Fibroblast of skin of scalp (primary cell): ENCODE measurements around the gene CSMD2.

Experiments
- DNase-seq: peaks from one replicate; pipeline ENCODE4 v3.0.0-alpha.2; 2013

The CSMD2 gene

DNA sequence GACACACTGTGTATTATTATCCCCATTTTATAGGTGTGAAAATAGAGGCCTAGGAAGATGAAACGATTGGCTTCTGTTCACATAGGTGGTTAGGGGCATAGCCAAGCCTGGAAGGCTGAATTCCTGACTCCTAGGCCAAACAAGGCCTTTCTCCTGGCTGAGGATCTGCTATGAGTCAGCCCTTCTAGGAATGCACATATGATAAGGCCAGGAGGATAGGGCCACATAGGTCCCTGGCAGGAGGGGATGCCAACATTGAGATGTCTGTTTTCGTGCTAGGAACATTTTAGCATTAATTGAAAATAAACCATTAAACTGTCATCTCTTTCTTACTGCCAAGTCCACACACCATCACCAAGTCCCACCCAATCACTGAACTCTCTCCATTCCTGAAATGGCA, 9.2 kb downstream of the CSMD2 start:
- peak; percentile 36 for DNase-seq

DNA sequence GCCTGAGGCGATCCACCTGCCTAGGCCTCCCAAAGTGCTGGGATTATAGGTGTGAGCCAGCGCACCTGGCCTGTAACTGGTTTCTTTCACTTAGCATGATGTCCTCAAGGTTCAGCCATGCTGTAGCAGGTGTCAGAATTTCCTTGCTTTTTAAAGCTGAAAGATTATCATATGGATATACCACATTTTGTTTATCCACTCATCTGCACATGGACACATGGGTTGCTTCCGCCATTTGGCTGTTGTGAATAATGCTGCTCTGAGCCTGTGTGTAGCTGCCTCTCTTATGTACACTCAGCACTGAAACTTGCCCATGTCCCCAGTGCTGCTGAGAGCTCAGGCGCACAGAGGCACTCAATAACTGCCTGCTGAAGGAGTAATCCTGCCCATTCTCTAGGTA, 11.8 kb downstream of the CSMD2 start:
- no peak for DNase-seq

DNA sequence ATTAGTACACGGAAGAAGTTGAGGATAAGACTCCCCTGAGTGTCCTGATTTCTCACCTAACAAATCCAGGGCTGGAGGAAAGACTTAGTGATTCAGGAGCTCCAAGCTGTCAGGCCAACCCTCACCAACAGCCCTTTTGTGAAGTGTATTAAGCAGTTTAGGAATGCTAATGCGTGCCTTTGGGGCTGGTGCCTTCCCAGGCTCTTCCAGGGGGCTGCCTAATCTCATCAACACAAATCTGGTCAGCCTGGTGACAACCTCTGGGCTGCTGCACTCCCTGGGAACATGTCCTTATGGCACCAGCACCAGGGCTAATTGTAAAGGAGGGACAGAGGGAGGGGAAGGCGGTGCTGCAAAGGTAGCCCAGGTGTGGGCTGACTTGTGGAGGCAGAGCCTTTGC, 15.5 kb downstream of the CSMD2 start:
- DNase-seq: no peak

DNA sequence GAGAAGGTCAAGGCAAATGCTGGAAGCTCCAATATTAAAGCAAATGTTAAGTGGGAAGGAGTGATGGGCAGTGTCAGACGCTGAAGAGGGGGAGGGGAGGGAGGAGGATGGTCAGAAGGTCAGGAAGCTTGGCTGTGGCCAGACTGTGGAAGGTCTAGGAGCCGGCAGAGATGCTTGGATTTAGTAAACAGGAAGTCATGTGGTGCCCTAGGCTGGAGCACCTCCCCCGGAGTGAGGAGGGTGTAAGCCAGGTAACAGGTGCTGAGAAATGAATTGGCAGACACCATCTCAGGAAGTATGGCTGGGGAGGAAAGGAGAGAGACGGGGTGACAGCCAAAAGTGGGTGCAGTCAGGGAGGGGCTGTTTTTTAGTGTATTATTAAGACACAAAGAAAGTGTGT, 17.7 kb downstream of the CSMD2 start:
- DNase-seq: no peak

DNA sequence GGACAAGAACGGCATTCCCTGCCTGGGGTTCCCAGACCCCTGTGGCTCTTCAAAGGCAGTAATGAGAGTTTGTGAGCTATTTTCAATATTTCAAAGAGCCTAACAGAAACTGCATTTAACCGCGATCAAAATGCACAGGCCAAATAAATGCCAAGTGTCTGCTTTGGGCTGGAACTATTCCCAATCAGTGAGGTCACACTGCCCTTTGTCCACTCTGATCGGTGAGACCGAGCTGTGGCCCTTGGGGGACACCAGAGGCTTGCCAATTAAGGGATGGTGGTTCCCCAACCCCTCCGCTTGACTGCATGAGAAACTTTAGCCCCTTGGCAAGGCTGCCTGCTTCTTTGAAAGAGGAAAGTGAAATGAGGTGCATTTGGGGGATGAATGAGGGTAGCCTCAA, 20.3 kb downstream of the CSMD2 start:
- no peak for DNase-seq

DNA sequence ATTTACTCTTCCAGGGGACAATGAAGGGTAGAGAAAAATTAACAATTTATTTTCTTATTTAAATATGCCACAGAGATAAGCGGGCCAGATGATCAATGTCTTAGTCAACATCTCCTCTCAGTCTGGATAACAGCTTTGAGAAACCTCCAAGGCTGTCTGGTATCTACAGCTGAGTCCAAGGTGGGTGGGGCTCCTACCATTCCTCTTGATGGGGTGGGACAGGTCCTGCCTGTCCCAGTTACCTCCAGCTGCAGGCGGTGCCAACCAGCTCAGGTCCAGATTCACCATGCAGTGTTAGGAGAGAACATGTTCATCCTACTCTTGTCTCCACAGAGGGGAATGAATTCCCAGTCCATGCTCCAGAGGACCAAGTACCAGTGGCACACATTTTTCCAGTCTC, 21.1 kb downstream of the CSMD2 start:
- DNase-seq: no peak

DNA sequence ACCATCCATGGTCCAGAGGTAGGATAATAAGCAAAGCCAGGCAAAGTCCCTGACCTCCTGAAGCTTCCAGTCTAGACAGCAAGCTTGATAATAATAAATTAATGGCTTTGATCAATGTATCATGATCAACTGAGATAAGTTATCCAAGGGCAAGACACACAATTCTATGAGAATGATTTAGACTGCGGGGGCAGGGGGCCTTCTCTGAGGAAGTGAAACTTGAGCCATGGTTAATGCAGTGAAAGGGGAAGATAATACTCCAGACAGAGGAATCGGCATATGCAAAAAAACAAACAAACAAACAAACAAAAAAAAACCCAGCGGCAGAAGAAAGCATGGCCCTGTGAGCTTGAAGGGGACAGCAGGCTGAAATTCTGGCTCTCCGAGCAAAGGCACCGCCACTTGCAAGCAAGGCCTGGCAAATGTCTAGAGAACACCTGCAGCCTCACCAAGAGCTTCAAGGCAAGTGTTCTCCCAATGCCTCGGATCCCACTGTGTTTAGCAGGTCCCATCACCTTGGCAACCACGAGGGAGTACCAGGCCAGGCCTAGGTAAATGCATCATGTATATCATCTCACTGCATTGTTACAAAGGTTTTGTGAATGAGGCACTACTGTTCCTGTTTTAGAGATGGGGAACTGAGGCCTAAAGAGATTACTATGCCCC, 24.9 kb downstream of the CSMD2 start:
- no peak for DNase-seq

DNA sequence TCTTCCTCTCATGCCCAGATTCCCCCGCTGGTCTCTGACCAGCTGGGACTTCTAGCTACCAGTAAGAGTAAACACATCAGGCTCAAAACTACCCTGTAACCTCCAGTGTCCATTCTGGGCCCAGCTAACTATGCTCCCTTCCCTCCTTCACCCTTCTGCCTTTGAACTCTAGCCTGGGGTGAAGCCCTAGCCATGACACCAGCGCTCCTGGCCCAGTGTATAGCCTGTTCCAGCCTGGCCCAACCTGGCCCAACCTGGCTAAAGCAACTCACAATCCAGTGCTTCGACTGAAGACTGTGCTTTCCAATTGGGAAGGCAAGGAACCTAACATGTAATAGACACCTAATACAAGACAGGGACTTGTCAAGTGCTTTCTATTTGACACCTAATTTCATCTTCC, 27.6 kb downstream of the CSMD2 start:
- no peak for DNase-seq

DNA sequence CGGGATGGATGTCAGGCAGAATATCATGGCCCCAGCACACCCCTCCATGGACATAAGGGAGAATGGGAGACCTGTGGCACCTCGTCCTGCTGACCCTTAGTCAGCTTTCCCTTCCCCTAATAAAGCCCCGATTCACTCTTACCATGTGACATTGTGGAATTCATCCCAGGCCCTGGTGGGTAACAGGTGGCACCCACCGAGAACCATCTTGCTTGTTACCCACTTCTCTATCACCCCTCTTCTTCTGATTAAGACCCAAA, 32.9 kb downstream of the CSMD2 start:
- DNase-seq: no peak

DNA sequence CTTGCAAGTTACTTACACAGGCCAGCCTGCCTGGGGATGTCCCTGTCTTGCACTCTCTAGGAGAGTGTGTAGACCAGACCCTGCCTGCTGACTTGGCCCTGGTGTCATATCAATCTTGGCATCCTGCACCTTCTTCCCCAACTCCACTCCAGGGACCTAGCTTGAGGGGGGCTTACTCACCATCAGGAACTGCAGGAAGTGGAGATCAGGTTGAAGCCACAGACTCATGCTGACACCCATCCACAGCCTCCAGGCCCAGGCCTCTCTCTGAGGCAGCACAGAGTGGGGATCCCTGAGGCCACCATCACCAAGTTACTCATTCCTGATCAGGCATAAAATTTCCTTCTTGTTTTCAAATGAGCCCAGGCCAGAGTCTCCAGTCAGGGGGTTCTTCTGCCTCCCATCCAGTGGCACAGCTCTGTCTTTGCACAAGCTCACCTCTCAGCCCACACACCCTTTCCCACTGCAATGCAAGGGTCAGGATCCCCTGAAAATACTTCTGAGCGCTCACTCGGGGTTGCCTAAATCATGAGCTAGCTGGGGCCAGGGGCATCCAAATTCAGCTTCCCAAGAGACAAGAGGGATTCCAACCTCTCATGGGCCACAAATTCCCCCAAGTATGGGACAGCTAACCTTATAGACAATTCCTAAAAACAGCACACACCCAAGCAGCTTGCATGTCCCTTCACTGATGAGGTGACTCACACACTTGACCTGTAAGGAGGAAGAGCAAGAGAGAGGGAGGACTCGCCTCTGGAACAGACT, 33.5 kb downstream of the CSMD2 start:
- DNase-seq: no peak

DNA sequence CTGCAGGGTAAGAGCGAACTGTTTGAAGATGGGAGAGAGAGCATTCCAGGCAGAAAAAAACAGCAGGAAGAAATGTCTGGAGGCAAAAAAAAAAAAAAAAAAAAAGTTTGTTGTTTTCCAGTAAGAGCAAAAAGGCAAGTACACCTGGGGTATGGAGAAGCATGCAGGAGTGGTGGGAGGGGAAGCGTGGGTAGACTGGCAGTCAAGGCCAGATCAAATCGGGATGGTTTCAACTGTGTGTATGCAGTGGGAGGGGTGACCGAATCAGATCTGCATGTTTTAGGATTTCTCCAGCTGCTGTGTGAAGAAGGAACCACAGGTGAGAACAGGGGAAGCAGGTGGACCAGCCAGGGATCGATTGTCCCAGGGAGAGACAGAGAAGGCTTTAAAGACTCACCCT, 34.7 kb downstream of the CSMD2 start:
- DNase-seq: no peak

DNA sequence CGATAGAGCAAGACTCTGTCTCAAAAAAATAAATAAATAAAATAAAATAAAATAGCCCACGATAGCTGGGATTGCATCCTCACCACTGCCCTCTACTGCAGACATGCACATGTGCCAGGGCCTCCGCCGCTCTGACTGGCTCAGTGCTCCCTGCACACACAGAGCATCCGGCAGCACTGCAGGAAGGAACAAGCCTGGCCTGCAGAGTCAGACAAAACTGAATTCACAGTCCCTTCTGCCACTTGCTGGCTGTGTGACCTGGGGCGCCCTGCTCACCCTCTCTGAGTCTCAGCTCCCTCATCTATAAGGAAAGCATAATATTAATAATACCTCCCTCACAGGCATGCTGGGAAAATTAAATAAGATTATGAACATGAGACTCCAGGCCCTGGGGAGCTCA, 35.4 kb downstream of the CSMD2 start:
- no peak for DNase-seq

DNA sequence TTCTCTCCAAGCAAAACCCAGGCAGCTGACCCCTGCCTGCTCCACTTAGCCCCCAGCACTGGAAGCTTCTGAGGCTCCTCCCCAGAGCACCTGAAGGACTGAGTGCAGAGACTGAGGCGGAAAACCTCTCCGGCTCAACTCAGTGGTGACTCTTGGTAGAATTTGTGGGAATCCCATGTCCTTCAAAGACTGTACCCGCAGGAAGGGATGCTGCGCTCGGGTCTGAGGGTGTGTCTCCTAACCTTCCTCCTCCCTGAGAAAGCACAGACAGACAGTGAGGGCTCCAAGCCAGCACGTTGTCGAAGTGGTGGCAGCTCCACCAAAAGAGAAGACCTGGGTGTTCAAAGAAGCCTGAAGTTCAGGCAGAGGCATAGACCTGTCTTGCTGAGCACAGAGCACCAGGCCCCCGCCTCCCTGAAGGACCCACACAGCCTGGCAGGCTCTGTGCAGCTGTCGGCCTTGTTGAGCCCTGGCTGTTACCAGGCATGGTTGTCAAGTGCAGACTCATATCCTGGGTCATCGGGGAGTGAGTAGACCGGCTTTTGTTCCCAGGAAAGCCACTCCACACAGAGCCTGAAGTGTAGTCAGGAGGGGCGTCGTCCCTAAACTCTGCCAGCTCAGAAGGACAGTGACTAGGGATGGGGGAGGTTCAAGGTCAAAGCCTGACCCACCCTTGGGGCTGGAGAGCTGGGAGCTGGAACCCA, 36.7 kb downstream of the CSMD2 start:
- no peak for DNase-seq

DNA sequence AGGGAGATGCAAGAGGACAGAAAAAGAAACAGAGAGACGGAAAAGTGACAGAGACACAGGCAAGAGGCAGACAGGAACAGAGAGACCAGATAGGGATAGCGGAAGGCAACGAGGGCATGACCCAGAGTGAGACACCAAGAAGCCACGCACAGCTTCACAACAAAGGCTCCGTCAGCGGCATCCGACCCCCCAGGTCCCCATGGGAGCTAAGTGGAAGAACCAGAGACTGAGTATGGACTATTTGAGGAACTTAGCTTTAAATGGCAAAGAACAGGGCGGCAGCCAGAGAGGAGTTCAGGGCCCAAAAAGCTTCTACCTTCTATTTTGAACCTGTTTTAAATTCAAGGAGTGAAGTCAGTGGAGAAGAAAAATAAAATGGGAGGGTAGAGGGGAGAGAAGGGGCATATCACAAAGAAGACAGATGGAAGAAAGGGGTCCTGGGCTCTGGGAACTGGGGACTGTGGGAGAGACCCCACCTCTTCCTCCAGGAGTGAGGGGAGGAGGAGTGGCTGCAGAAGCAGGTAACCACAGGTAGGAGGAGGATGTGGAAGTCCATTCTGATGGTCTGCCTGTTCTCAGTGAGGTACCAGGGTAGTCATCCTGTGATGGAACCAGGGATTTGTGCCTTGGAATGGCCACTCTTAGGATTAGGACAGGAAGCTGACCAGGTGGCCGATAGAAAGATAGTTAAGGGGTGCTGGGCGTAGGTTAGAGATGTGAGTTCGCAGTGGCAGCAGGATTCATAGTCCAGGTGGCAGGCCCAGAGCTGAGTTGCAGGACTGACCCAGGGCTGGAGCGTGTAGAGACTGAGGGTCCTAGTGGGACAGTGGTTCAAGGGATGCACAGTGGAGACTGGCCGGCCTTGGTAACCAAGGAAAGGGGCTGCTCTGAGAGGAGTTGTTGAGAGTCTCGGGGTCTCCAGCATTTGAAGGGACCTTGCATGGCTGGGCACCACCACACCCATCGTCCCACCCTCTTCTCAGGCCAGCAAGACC, 37.7 kb downstream of the CSMD2 start:
- DNase-seq: peak; percentile 34

DNA sequence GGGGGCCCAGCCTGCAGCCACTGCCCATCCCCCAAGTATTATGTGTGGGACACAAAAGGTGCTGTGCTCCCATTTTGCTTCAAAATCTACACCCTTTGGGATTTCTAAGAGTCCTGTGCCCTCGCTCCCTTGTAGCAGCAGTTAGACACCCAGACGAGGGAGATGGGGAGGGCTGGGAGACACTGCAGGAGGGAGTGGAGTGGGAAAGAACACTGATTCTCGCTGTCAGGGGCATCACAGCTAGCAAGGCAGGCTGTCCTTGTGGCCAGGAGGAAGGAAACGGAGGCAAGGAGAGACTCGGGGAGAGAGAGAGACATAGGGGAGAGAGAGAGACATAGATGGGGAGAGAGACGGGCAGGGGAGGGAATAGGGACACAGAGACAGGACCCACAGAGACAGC, 38.5 kb downstream of the CSMD2 start:
- no peak for DNase-seq

DNA sequence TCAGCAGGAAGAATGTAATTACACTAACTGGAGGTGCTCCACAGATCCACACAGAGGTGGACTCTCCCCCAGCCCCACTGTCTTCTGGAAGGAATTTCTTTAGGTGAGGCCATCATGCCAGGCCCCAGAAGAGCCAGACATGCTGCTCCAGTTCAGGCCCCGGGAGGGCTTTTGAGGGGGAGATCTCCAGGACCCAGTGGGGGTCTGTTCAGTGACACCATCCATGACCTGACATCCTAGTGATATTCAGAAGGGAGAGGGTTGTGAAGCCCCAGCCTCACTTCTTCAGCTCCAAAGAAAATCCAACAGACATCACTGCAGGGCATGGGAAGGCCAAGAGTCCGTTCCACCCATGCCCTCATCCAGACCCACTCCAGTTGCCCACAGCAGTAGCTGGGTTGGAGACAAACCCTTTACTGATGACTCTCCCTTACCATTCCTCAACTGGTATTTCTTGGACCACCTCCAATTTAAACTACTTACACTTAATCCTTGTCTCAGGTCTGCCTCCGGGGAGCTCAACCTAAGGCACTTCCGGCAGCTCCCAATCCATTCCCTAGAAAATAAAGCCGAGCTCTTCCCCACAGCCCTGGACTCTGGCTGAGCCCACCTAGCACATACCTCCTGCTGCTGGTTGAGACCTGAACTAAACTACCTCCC, 39.2 kb downstream of the CSMD2 start:
- peak; percentile 29 for DNase-seq

DNA sequence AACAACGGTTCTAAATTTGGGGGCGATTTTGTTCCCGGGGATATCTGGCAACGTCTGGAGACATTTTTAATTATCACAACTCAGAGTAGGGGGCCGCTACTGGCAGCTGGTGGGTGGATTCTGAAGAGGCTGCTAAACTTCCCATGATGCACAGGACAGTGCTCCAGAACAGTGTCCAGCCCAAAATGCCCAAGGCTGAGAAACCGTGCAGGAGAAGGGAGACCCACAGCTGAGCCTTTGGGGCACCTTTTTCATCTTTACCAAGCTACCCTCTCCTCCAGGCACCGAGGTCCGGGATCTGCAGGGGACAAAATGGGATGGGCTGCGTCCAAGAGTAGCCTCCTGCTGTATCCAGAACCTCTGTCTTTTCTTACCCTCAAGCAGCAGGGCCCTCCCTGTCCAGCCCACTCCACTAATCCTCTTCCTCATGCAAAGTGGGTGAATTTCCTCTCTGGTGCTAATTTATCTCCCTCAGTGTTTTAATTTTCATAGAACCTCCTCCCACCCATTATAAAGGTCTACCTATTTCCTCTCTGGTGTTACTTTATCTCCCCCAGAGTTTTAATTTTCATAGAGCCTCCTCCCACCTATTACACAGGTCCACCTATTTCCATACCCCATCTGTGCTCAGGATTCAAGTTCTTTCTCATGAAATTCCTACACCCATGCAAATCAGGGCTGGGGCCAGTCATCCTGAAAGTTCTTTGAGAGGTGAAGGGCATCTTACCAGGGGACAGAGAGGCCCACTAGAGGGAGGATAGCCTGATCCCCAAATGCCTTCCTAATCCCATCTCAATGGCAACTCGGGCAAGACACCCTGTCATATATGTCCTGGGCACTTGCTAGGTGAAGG, 42.7 kb downstream of the CSMD2 start:
- DNase-seq: no peak

DNA sequence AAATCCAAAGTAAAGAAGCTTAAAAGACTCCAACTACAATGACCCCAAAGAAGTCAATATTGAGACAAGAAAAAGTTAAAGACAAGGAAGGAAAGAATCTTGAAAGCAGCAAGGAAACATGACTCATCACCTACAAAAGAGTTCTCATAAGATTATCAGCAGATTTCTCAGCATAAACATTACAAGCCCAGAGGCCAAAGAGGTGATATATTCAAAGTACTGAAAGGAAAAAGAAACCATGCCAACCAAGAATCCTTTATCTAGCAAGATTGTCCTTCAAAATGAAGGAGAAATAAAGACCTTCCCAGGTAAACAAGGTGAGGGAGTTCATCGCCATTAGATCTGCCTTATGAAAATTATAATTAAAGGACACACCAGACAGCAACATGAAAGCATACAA, 49.8 kb downstream of the CSMD2 start:
- DNase-seq: no peak

DNA sequence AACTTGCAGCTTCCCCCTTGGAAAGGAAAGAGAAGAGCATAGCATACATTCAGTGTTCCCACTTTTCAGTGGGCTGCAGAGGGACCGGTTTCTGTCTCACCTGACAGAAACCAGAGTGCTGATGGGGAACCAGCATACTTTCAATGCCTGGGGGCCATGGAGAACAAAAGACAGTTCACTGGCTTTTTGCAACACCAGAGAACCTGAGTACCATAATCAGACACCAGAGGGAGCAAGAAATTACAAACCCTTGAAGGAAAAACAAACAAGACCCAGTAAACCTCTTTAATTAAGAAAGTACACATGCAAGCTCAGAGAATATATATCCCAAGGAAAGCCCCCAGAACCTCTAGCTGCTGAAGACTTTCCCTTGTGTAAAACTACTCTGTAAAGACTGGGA, 51.1 kb downstream of the CSMD2 start:
- no peak for DNase-seq

DNA sequence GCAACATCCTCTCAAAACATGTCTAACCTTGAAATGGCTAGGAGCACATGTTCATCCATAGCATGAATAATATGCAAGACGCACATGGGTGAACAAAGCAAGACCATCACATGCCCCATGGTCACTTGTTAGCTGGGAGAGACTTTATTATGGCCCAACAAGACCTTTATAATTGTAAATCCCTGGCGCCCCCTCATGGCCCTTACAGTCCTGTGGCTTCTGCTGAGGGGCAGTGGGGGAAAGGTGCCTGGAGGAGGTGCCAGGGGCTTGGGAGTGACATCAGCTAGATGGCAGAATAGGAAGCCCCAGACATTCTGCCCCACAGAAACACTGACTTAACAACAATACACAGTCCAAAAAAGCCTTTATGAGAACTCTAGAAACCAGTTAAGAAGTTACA, 51.7 kb downstream of the CSMD2 start:
- no peak for DNase-seq

DNA sequence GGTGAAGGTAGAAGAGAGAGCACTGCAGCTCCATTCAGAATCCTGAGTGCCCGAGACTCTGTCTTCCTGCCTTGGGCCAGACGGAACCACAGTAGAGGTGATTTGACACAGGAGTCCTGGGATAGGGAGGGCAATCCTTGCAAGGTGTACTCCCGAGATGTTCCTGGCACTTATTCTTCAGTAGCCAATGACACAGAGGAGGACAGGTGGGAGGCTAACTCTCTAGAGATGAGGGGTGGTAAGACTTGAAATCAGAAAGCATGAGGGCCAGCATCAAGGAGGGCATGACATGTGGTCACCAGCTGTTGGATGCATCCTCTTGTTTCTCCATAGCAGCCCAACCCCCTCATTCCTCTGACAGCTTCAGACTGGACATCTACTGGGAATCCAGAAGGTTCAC, 56.3 kb downstream of the CSMD2 start:
- no peak for DNase-seq
